ENCODE data around the gene MAP6.

GRCh38 chr11:75601494-75601893 lies 67.3 kb downstream of the MAP6 start:
- TF ChIP-seq, protein P1, sequence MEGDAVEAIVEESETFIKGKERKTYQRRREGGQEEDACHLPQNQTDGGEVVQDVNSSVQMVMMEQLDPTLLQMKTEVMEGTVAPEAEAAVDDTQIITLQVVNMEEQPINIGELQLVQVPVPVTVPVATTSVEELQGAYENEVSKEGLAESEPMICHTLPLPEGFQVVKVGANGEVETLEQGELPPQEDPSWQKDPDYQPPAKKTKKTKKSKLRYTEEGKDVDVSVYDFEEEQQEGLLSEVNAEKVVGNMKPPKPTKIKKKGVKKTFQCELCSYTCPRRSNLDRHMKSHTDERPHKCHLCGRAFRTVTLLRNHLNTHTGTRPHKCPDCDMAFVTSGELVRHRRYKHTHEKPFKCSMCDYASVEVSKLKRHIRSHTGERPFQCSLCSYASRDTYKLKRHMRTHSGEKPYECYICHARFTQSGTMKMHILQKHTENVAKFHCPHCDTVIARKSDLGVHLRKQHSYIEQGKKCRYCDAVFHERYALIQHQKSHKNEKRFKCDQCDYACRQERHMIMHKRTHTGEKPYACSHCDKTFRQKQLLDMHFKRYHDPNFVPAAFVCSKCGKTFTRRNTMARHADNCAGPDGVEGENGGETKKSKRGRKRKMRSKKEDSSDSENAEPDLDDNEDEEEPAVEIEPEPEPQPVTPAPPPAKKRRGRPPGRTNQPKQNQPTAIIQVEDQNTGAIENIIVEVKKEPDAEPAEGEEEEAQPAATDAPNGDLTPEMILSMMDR (conservative IDR thresholded peaks at IDR 0.05; ENCODE audit: low read depth in 2 of 2), result no peak
- TF ChIP-seq EZH2 (IDR thresholded peaks at IDR 0.05; ENCODE audit: low read depth, unreplicated experiment) (no peak), POLR2AphosphoS5 (IDR thresholded peaks at IDR 0.05; ENCODE audit: low read depth) (no peak), ZNF114 (CRISPR knock-in tag; IDR thresholded peaks at IDR 0.05) (no peak), EZH2phosphoT487 (IDR thresholded peaks at IDR 0.05; ENCODE audit: unreplicated experiment) (no peak), STAT1 (IDR thresholded peaks at IDR 0.05; ENCODE audit: unreplicated experiment) (no peak)
- TF ChIP-seq, protein P2, sequence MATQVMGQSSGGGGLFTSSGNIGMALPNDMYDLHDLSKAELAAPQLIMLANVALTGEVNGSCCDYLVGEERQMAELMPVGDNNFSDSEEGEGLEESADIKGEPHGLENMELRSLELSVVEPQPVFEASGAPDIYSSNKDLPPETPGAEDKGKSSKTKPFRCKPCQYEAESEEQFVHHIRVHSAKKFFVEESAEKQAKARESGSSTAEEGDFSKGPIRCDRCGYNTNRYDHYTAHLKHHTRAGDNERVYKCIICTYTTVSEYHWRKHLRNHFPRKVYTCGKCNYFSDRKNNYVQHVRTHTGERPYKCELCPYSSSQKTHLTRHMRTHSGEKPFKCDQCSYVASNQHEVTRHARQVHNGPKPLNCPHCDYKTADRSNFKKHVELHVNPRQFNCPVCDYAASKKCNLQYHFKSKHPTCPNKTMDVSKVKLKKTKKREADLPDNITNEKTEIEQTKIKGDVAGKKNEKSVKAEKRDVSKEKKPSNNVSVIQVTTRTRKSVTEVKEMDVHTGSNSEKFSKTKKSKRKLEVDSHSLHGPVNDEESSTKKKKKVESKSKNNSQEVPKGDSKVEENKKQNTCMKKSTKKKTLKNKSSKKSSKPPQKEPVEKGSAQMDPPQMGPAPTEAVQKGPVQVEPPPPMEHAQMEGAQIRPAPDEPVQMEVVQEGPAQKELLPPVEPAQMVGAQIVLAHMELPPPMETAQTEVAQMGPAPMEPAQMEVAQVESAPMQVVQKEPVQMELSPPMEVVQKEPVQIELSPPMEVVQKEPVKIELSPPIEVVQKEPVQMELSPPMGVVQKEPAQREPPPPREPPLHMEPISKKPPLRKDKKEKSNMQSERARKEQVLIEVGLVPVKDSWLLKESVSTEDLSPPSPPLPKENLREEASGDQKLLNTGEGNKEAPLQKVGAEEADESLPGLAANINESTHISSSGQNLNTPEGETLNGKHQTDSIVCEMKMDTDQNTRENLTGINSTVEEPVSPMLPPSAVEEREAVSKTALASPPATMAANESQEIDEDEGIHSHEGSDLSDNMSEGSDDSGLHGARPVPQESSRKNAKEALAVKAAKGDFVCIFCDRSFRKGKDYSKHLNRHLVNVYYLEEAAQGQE (IDR thresholded peaks at IDR 0.05; ENCODE audit: unreplicated experiment), result no peak
- TF ChIP-seq, protein P3, sequence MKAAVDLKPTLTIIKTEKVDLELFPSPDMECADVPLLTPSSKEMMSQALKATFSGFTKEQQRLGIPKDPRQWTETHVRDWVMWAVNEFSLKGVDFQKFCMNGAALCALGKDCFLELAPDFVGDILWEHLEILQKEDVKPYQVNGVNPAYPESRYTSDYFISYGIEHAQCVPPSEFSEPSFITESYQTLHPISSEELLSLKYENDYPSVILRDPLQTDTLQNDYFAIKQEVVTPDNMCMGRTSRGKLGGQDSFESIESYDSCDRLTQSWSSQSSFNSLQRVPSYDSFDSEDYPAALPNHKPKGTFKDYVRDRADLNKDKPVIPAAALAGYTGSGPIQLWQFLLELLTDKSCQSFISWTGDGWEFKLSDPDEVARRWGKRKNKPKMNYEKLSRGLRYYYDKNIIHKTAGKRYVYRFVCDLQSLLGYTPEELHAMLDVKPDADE (IDR thresholded peaks at IDR 0.05), result no peak
- TF ChIP-seq, protein P4, sequence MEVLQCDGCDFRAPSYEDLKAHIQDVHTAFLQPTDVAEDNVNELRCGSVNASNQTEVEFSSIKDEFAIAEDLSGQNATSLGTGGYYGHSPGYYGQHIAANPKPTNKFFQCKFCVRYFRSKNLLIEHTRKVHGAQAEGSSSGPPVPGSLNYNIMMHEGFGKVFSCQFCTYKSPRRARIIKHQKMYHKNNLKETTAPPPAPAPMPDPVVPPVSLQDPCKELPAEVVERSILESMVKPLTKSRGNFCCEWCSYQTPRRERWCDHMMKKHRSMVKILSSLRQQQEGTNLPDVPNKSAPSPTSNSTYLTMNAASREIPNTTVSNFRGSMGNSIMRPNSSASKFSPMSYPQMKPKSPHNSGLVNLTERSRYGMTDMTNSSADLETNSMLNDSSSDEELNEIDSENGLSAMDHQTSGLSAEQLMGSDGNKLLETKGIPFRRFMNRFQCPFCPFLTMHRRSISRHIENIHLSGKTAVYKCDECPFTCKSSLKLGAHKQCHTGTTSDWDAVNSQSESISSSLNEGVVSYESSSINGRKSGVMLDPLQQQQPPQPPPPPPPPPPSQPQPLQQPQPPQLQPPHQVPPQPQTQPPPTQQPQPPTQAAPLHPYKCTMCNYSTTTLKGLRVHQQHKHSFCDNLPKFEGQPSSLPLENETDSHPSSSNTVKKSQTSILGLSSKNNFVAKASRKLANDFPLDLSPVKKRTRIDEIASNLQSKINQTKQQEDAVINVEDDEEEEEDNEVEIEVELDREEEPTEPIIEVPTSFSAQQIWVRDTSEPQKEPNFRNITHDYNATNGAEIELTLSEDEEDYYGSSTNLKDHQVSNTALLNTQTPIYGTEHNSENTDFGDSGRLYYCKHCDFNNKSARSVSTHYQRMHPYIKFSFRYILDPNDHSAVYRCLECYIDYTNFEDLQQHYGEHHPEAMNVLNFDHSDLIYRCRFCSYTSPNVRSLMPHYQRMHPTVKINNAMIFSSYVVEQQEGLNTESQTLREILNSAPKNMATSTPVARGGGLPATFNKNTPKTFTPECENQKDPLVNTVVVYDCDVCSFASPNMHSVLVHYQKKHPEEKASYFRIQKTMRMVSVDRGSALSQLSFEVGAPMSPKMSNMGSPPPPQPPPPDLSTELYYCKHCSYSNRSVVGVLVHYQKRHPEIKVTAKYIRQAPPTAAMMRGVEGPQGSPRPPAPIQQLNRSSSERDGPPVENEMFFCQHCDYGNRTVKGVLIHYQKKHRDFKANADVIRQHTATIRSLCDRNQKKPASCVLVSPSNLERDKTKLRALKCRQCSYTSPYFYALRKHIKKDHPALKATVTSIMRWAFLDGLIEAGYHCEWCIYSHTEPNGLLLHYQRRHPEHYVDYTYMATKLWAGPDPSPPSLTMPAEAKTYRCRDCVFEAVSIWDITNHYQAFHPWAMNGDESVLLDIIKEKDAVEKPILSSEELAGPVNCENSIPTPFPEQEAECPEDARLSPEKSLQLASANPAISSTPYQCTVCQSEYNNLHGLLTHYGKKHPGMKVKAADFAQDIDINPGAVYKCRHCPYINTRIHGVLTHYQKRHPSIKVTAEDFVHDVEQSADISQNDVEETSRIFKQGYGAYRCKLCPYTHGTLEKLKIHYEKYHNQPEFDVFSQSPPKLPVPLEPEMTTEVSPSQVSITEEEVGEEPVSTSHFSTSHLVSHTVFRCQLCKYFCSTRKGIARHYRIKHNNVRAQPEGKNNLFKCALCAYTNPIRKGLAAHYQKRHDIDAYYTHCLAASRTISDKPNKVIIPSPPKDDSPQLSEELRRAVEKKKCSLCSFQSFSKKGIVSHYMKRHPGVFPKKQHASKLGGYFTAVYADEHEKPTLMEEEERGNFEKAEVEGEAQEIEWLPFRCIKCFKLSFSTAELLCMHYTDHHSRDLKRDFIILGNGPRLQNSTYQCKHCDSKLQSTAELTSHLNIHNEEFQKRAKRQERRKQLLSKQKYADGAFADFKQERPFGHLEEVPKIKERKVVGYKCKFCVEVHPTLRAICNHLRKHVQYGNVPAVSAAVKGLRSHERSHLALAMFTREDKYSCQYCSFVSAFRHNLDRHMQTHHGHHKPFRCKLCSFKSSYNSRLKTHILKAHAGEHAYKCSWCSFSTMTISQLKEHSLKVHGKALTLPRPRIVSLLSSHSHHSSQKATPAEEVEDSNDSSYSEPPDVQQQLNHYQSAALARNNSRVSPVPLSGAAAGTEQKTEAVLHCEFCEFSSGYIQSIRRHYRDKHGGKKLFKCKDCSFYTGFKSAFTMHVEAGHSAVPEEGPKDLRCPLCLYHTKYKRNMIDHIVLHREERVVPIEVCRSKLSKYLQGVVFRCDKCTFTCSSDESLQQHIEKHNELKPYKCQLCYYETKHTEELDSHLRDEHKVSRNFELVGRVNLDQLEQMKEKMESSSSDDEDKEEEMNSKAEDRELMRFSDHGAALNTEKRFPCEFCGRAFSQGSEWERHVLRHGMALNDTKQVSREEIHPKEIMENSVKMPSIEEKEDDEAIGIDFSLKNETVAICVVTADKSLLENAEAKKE (CRISPR knock-in tag; IDR thresholded peaks at IDR 0.05), result no peak
